RWPE2 (cell line): ENCODE data around the gene ATG5.
"Not testable (repeated sequence)": the region's sequence is repeated elsewhere in the genome, so short reads cannot be mapped to it uniquely, and the experiment has no call there.

Experiments used
- ATAC-seq: fragments of 200-7000 bp; cut with Tn5 transposase; 3 replicates; pipeline ENCODE4 v1.9.1; 2021; ENCODE audit warnings: low read depth
- DNase-seq: peaks from one replicate; pipeline ENCODE4 v3.0.0-alpha.2; 2020; ENCODE audit warnings: low spot score
- H3K27ac ChIP-seq: fragments of 450-650 bp; 2 replicates; pipeline ENCODE4 v1.5.1; 2017; ENCODE audit warnings: mild to moderate bottlenecking; ENCODE audit not compliant: poor library complexity, severe bottlenecking
- H3K27me3 ChIP-seq: fragments of 250-450 bp; sonication (Bioruptor Pico); 2 replicates; pipeline ENCODE4 v1.5.1; 2021; ENCODE audit warnings: mild to moderate bottlenecking, moderate library complexity; ENCODE audit not compliant: insufficient read depth, poor library complexity, severe bottlenecking
- H3K36me3 ChIP-seq: fragments of 250-450 bp; sonication (Bioruptor Pico); 2 replicates; pipeline ENCODE4 v1.5.1; 2020; ENCODE audit warnings: low read depth, mild to moderate bottlenecking, moderate library complexity
- H3K4me1 ChIP-seq: fragments of 250-450 bp; sonication (Bioruptor Pico); 2 replicates; pipeline ENCODE4 v1.5.1; 2021; ENCODE audit warnings: mild to moderate bottlenecking, moderate library complexity; ENCODE audit not compliant: insufficient read depth, poor library complexity, severe bottlenecking
- H3K4me3 ChIP-seq: fragments of 250-450 bp; sonication (Bioruptor Pico); 2 replicates; pipeline ENCODE4 v1.5.1; 2021; ENCODE audit warnings: mild to moderate bottlenecking, moderate library complexity; ENCODE audit not compliant: severe bottlenecking
- H3K9me3 ChIP-seq: fragments of 250-450 bp; sonication (Bioruptor Pico); 2 replicates; pipeline ENCODE4 v1.5.1; 2021; ENCODE audit warnings: mild to moderate bottlenecking, moderate library complexity; ENCODE audit not compliant: severe bottlenecking
- CTCF ChIP-seq: fragments of 450-650 bp; IDR thresholded peaks from one replicate; pipeline ENCODE4 v1.5.1; 2017; ENCODE audit warnings: mild to moderate bottlenecking, moderate library complexity; ENCODE audit not compliant: poor library complexity, severe bottlenecking

ATG5 gene

GRCh38 chr6:106275692-106276091, 49.9 kb downstream of the ATG5 start:
- ATAC-seq (0 out of 3 replicates have a peak, but pooled peaks have one; percentile 33), DNase-seq (no peak)
- TF ChIP-seq CTCF = no peak
- Histone ChIP-seq H3K27ac (no peak overlapping the region), H3K27me3 (no peaks in the 10 kb centered on the region), H3K9me3 (no peaks in the 10 kb centered on the region), H3K4me3 (no peak overlapping the region), H3K4me1 (peaks cover 8% of the 10 kb centered on the region), H3K36me3 (peaks cover 23% of the 10 kb centered on the region)

GRCh38 chr6:106273087-106273486, 52.5 kb downstream of the ATG5 start:
- no peak for ATAC-seq
- peaks cover 16% of the 10 kb centered on the region; the same call in 1 of the 2 replicates for H3K36me3 ChIP-seq
- no peak overlapping the region for H3K4me3 ChIP-seq
- TF ChIP-seq CTCF = no peak
- H3K9me3 ChIP-seq = no peaks in the 10 kb centered on the region
- no peak for DNase-seq
- H3K27me3 ChIP-seq = no peaks in the 10 kb centered on the region
- H3K27ac ChIP-seq = no peak overlapping the region
- H3K4me1 ChIP-seq = peaks cover 8% of the 10 kb centered on the region

GRCh38 chr6:106272287-106272686, 53.3 kb downstream of the ATG5 start:
- ATAC-seq (no peak), DNase-seq (no peak)
- H3K27ac ChIP-seq = no peak overlapping the region
- H3K9me3 ChIP-seq = peaks cover under 1% of the 10 kb centered on the region
- H3K27me3 ChIP-seq = no peaks in the 10 kb centered on the region
- H3K4me1 ChIP-seq = peaks cover 8% of the 10 kb centered on the region
- no peak overlapping the region for H3K4me3 ChIP-seq
- no peak for TF ChIP-seq CTCF
- peaks cover 15% of the 10 kb centered on the region for H3K36me3 ChIP-seq

- ATAC-seq (no peak), DNase-seq (no peak)
- no peak overlapping the region for H3K27ac ChIP-seq
- H3K27me3 ChIP-seq = no peaks in the 10 kb centered on the region
- H3K36me3 ChIP-seq = peaks cover 15% of the 10 kb centered on the region
- H3K4me1 ChIP-seq = peaks cover 8% of the 10 kb centered on the region
- no peak overlapping the region for H3K4me3 ChIP-seq
- no peak for TF ChIP-seq CTCF
- H3K9me3 ChIP-seq = peaks cover 2% of the 10 kb centered on the region
Measured at GRCh38 chr6:106270414-106270813, 55.1 kb downstream of the ATG5 start.

- not testable (repeated sequence) for ATAC-seq, H3K4me3 ChIP-seq
Measured at GRCh38 chr6:106269268-106269919, 56.2 kb downstream of the ATG5 start.

GRCh38 chr6:106268500-106268899, 57.1 kb downstream of the ATG5 start:
- not testable (repeated sequence) for H3K4me3 ChIP-seq, DNase-seq, H3K9me3 ChIP-seq, H3K36me3 ChIP-seq, ATAC-seq, H3K27me3 ChIP-seq, H3K27ac ChIP-seq, H3K4me1 ChIP-seq

More at GRCh38 chr6:106269268-106269919, 56.2 kb downstream of the ATG5 start:
- H3K9me3 ChIP-seq, H3K36me3 ChIP-seq, H3K4me1 ChIP-seq, H3K27me3 ChIP-seq, H3K27ac ChIP-seq, DNase-seq: not testable (repeated sequence)

GRCh38 chr6:106264433-106264832, 61.1 kb downstream of the ATG5 start:
- not testable (repeated sequence) for H3K4me1 ChIP-seq, H3K27ac ChIP-seq, H3K4me3 ChIP-seq, H3K36me3 ChIP-seq, ATAC-seq, DNase-seq, H3K27me3 ChIP-seq, H3K9me3 ChIP-seq

- not testable (repeated sequence) for H3K4me3 ChIP-seq, H3K27ac ChIP-seq, ATAC-seq, H3K9me3 ChIP-seq, H3K36me3 ChIP-seq, DNase-seq, H3K27me3 ChIP-seq
- peaks cover 45% of the 10 kb centered on the region for H3K4me1 ChIP-seq
Measured at GRCh38 chr6:106259748-106260147, 65.8 kb downstream of the ATG5 start.
